GM21825 (cell line): Measurements from ENCODE around the gene SLC40A1.

ENCODE experiments used
- ATAC-seq: cut with Tn5 transposase; IDR thresholded peaks from one replicate; pipeline ENCODE4 v1.9.1; 2021; ENCODE audit warnings: mild to moderate bottlenecking, moderate library complexity; ENCODE audit not compliant: unreplicated experiment

The SLC40A1 gene

DNA sequence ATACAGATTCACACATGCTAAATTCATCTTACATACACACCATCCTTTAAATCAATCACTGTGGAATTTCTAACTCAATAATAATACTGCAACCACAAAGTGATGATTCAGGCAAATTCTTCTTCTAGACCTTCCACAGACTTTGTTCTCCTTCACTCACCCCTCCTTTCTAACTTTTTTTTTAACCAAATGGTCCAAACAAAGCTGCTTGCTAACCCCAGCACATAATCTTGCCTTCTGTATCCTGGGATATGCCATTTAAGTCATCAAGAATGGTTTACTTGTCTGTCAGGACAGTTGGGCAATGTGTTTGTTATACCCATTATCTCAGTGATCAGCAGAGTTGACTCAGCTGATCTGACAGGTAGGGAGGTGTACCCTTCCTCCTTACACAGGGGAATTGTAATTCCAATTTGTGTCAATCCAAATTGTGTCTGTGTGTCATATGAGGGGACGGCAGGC, 10.0 kb downstream of the SLC40A1 start:
- no peak for ATAC-seq

GRCh38 chr2:189569295-189569910, 11.2 kb downstream of the SLC40A1 start:
- ATAC-seq = peak; percentile 66

- ATAC-seq = no peak
Measured at GRCh38 chr2:189566046-189566445, 14.5 kb downstream of the SLC40A1 start.

DNA sequence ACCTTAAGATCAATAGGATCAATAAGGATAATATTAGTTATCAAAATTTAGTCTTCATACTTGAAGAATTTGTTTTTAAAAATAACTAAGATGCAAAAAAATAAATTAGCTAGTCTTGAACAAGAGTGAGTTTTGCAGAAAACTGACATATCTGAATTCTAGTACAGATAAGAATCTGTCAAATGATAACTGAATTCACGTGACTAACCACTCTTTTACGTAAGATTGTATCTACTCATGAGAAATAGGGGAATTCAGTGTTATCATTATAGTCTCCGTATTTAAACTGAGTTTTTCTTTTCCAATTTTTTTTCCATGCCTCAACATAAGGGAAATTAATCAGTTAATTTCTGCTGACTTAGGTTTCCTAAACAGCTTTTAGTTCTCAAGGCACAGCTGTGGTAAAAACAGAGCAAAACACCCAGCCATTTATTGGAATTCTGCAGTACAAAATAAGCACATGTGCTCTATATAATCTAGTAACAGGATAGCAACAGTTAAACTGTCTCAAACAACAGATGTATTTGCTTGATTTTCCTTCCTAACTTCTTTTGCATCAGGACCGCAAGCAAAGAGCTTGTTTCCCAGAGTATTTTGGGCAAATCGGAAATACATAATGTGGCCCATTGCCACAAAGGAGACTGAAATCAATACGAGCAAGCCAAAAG, 19.1 kb downstream of the SLC40A1 start:
- no peak for ATAC-seq

GRCh38 chr2:189560273-189560586, 20.4 kb downstream of the SLC40A1 start:
- no peak for ATAC-seq

GRCh38 chr2:189559579-189560272, 20.9 kb downstream of the SLC40A1 start:
- no peak for ATAC-seq

DNA sequence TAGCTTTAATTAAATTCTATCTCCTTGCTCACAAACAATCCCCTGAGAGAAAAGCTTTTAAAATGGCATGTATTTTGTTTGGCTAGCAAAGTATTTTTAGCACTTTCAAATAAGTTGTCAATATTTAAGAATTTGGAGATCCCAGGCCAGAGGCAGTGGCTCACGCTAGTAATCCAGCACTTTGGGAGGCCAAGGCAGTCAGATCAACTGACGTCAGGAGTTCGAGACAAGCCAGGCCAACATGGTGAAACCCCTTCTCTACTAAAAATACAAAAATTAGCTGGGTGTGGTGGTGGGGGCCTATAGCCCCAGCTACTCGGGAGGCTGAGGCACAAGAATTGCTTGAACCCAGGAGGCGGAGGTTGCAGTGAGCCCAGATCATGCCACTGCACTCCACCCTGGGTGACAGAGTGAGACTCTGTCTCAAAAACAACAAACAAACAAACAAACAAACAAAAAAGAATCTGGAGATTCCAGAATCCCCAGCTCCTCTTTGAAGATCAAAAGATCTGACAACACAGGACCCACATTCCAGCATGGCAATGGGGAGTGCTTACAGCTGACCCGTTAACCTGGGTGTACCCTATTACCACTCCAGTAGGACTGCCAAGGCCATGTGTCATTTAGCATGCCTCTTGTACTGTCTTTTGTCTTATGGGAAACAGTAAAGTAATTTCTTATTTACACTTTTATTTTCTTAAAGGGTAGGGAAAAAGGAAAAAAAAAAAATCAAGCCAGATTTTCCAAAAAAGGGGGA, 21.9 kb downstream of the SLC40A1 start:
- no peak for ATAC-seq

GRCh38 chr2:189557373-189557772, 23.2 kb downstream of the SLC40A1 start:
- no peak for ATAC-seq

- no peak for ATAC-seq
Measured at GRCh38 chr2:189556526-189556925, 24.1 kb downstream of the SLC40A1 start.

- ATAC-seq = no peak
Measured at GRCh38 chr2:189555232-189555631, 25.4 kb downstream of the SLC40A1 start.

DNA sequence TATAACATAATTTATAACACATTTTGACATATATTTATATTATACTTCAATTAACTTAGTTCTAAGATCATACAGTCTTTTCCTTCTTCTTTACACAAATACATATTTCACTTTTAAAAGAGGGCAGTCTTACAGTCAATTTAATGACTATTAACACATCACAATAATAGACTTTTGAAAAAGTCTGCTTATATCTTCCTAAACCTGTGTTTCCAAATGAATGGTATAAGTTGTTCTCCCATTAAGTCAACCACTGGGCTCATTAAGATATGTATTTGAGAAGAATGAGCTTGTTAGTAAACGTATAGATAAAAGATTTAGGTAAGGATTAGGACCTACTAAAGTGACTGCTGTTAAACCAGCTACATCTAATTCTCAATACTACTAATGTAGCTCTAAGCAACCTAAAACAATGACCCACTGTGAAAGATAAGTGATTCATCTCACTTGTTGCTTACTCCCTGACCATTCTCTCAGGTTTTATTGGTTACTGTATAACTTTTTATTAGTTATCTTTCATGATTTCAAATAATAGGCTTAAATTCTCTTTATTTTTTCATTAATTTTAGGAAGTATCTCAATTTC, 27.0 kb downstream of the SLC40A1 start:
- ATAC-seq = no peak

DNA sequence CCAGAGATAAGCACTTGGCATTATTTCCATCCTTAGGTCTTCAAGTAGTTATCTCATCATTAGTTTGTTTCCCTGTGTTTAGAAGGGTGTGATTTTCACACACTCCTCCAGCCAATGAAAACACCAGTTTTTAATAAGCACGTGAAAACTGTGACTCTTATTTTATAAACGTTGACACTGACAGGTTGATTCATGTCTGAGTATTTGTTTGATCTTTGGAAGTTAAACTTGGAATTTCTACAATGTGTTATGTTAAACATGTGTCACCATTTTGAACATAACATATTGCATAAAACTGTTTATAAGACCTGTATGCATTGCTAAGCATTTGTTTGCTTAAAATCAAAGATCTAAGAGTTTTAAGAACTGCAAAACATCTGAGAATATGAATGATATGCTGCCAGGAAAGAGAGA, 27.6 kb downstream of the SLC40A1 start:
- ATAC-seq = no peak

DNA sequence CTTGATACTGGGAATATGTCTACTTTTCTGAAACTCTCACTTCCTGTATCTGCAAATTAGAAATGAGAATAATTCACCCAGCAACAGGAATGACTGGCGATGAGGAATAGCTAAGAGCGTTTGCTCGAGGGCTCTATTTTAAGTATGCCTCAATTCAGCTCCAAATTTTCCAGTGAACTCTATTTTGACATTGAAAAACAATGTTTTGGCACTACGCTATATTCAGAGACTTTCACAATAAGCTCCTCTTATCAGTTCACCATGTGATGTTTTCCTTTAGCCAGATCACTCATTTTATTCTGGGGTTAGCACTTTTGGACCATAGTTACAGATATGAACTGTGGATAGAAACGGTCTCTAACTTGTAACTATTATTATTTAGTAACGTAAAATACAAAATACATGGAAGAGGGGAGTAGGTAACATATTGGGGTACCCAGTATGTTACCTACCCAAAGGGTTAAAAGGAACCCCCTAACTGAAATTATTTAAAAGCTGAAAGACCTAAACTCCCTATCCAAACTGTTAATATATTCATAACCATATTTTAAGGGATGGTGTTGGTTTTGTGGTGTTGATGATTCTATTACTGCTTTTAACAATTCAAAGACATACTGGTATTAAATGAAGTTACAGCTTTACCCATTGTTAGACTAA, 28.1 kb downstream of the SLC40A1 start:
- no peak for ATAC-seq

GRCh38 chr2:189551808-189552207, 28.8 kb downstream of the SLC40A1 start:
- ATAC-seq = no peak

DNA sequence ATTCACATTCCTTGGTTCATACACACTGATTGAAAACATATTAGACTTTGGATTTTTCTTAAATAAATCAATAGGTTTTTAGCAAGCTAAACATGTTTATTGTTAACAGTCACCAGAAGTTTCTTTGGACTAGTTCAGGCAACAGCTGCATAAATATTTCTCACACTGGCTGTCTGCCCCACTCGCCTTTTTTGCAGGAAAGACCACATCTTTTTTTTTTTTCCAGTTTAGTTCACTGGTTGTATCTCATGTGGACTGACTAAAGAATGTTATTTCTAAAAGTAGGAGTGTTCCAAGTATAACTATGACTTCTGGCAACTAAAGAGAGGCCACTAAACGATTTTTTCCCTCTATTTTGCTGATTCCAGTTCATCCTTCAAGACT, 31.1 kb downstream of the SLC40A1 start:
- ATAC-seq = no peak

- no peak for ATAC-seq
Measured at GRCh38 chr2:189548666-189549448, 31.7 kb downstream of the SLC40A1 start.

- no peak for ATAC-seq
Measured at GRCh38 chr2:189545418-189545817, 35.2 kb downstream of the SLC40A1 start.

DNA sequence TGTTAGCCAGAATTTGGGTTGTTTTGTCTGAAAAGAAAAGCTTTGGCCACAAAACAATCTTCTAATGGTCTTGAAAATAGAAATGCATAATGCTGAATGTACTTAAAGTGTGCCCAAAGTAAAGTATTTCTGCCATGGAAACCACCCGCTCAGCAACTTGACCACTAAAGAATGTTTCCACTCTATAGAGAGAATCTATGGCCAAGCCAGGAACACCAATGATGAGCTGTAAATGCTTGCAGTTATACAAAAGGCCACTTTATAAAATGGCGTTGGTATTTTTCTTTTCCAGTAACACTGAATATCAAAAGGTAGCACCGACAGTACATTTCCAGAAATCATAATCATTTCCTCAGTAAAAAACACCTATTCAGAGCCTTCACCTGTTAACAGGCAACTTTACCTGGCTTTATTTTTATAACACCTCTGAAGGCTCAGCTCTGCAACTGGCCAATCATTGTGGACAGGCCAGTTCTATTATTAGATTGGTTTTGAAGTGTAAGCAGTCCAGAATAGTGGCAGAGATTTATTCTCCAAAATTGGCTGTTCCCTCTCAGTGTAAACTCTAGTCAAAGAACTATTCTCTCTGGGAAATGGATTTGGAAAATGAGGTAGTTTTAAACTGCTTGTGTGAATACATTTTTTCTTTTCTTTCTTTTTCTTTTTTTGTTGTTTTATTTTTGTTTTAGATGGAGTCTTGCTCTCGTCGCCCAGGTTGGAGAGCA, 36.1 kb downstream of the SLC40A1 start:
- ATAC-seq = no peak

DNA sequence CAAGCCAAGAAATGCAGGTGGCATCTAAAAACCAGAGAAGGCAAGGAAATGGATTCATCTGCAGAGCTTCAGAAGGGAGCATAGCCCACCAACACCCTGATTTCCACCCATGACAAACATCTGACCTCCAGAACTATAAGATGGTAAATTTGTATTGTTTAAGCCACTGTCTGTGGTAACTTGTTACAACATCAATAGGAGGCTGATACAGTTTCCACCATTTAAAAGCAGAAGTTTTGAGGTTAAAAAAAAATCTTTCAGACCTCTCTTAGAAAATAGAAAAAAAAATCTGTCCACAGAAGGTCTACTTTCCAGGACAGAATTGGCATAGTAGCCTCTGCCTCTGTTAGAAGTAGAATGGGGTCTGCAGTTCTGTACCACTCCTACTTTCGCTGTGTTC, 37.2 kb downstream of the SLC40A1 start:
- ATAC-seq = no peak
